ENCODE measurements around the gene ZP3. TPM values are rescaled to one million over a fixed set of nuclear protein-coding genes. Genes with fewer than 3 reads are reported as not detected.
"Not testable (repeated sequence)": the region's sequence is repeated elsewhere in the genome, so short reads cannot be mapped to it uniquely, and the experiment has no call there.

The ZP3 gene
- total RNA-seq, 8 experiments from 2014 or later: 0.22 to 8.8 (median 1.7) TPM; not detected in 1

DNA sequence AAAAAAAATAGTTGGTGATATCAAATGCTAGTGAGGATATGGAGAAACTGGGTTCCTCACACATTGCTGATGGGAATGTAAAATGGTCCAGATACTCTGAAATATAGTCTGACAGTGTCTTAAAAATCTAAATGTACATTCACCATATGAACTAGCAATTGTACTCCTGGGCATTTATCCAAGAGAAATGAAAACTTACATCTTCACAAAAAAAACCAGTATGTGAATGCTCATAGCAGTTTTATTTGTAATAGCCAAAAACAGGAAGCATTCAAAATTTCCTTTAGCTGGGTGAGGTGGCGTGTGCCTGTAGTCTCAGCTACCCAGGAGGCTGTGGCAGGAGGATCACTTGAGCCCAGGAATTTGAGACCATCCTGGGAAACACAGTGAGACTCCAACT, 13.1 kb upstream of the ZP3 start:
- no peak overlapping the region for H3K27ac ChIP-seq
- H3K4me1 ChIP-seq (replicated peaks in 1 of 2): peaks cover 0 to 10% of the 10 kb centered on the region in 2 donors
- ATAC-seq (replicated peaks in 6 of 8): no peak
- H3K4me3 ChIP-seq: no peak overlapping the region
- WGBS, 10 experiments: 67 to 100% (median 100%) methylated on average over 1 of the region's 1 CpG; no CpG with 5 or more reads in 5 of the 10 experiments
- in situ Hi-C loops (cut with MboI; ENCODE audit: low pct_unique_long_range_greater_than_20kb in 2 of 9, low sequenced_read_pairs in 9 of 9, unreplicated experiment in 9 of 9): no loop called here

DNA sequence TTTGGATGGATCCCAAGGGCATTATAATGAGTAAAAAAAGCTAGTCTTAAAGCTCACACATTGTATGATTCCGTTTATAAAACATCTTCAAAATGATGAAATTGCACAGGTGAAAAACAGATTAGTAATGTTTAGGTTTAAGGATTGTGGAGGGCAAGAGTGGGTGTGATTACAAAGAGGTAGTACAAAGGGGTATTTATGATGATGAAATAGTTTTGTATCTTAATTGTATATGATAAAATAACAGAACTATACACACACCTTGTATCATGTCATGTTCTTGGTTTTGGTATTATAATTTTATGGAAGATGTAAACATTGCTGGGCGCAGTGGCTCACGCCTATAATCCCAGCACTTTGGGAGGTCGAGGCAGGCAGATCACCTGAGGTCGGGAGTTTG, 12.5 kb upstream of the ZP3 start:
- H3K27ac ChIP-seq: no peak overlapping the region

DNA sequence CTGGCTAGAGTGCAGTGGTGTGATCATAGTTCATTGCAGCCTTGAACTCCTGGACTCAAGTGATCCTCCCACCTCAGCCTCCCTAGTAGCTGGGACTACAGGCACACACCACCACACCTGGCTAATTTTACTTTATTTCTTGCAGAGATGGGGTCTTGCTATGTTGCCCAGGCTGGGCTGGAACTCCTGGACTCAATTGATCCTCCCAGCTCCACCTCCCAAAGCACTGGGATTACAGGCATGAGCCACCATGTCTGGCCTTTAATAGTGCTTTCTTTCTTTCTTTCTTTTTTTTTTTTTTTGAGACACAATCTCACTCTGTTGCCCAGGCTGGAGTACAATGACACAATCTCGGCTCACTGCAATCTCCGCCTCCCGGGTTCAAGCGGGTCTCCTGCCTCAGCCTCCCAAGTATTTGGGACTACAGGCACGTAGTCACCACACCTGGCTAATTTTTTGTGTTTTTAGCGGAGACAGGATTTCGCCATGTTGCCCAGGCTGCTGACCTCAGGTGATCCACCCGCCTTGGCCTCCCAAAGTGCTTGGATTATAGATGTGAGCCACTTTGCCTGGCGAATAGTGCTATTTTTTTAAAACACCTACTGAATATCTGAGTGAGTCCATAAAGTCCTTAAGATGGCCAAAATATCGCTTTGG, 7.0 kb upstream of the ZP3 start:
- H3K4me1 ChIP-seq (replicated peaks in 1 of 2); ATAC-seq (replicated peaks in 6 of 8); H3K27ac ChIP-seq; in situ Hi-C loops (cut with MboI; ENCODE audit: low pct_unique_long_range_greater_than_20kb in 2 of 9, low sequenced_read_pairs in 9 of 9, unreplicated experiment in 9 of 9); H3K4me3 ChIP-seq: not testable (repeated sequence)
- 47 to 100% (median 100%) methylated on average over 1 to 4 of the region's 10 CpGs; no CpG with 5 or more reads in 3 of the 10 experiments for WGBS, 10 experiments

More for the DNA sequence above, 12.5 kb upstream of the ZP3 start:
- in situ Hi-C loops (cut with MboI; ENCODE audit: low pct_unique_long_range_greater_than_20kb in 2 of 9, low sequenced_read_pairs in 9 of 9, unreplicated experiment in 9 of 9): no loop called here
- Histone ChIP-seq H3K4me3 (no peak overlapping the region), H3K4me1 (replicated peaks in 1 of 2) (peaks cover 0 to 10% of the 10 kb centered on the region in 2 donors)
- no peak for ATAC-seq (replicated peaks in 6 of 8)
- WGBS, 10 experiments: 13 to 75% (median 47%) methylated on average over 1 to 3 of the region's 5 CpGs; no CpG with 5 or more reads in 2 of the 10 experiments

DNA sequence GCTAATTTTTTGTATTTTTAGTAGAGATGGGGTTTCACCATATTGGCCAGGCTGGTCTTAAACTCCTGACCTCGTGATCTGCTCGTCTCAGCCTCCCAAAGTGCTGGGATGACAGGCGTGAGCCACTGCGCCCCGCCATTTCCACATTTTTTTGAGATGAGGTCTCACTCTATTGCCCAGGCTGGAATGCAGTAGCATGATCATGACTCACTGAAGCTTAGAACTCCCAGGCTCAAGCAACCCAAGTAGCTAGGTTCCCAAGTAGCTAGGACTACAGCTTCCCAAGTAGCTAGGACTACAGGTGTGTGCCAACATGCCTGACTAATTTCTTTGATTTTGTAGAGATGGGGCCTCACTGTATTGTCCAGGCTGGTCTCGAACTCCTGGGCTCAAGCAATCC, 3.7 kb upstream of the ZP3 start:
- H3K4me3 ChIP-seq; in situ Hi-C loops (cut with MboI; ENCODE audit: low pct_unique_long_range_greater_than_20kb in 2 of 9, low sequenced_read_pairs in 9 of 9, unreplicated experiment in 9 of 9); H3K4me1 ChIP-seq (replicated peaks in 1 of 2); H3K27ac ChIP-seq: not testable (repeated sequence)
- peak in 2 of 8 experiments; percentile 38 to 94 for ATAC-seq (replicated peaks in 6 of 8)
- WGBS, 10 experiments: 0 to 80% (median 61%) methylated on average over 1 to 3 of the region's 6 CpGs; no CpG with 5 or more reads in 4 of the 10 experiments

DNA sequence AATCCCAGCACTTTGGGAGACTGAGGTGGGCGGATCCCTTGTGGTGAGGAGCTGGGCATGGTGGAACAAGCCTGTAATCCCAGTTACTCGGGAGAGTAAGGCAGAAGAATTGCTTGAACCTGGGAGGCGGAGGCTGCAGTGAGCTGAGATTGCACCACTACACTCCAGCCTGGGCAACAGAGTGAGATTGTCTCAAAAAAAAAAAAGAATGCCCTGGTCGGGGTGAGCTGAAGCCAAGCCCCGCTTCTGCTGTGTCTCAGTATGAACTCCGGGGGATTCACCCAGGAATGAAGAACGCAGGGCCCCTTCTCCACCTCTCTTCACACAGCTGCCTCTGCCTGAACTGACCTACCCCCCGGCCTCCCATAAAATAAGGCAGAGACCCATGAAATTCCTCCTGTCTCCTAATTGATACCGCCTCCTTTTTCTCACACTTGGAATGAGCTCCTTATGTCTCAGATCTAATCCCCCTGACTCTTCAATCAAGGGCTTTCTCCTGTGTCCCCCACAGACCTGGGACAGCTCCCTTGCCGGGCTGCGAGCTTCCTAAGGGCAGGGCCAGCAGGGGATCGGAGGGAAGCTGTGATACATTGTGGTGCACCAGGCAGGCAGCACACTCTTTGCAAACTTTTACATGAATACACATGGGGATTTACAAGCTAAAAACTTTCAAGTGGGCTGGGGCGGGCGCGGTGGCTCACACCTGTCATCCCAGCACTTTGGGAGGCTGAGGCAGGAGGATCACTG, 911 bp upstream of the ZP3 start:
- Histone ChIP-seq H3K27ac (no peak overlapping the region), H3K4me3 (no peak overlapping the region), H3K4me1 (replicated peaks in 1 of 2) (no peaks in the 10 kb centered on the region)
- peak in 3 of 8 experiments; percentile 7 to 31 (median 23) for ATAC-seq (replicated peaks in 6 of 8)
- in situ Hi-C loops (cut with MboI; ENCODE audit: low pct_unique_long_range_greater_than_20kb in 2 of 9, low sequenced_read_pairs in 9 of 9, unreplicated experiment in 9 of 9): no loop called here
- WGBS, 10 experiments: 28 to 100% (median 51%) methylated on average over 1 to 9 of the region's 15 CpGs; no CpG with 5 or more reads in 1 of the 10 experiments

DNA sequence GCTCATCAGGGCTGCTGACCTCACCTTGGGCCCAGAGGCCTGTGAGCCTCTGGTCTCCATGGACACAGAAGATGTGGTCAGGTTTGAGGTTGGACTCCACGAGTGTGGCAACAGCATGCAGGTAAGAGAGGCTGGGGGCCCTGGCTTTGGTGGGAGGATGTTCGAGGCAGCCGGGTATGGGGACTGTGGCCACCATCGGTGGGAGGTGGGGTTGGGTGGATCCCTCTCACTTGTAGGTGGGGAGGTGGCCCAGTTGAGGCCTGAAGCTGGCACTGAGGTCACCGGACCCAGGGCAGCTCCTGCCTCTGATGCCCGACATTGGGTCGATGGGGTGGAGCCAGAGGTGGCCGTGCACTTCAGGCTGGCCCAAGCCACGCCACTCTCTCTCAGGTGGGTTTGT, 406 bp downstream of the ZP3 start:
- in situ Hi-C loops (cut with MboI; ENCODE audit: low pct_unique_long_range_greater_than_20kb in 2 of 9, low sequenced_read_pairs in 9 of 9, unreplicated experiment in 9 of 9): no loop called here
- H3K4me1 ChIP-seq (replicated peaks in 1 of 2): no peaks in the 10 kb centered on the region
- H3K4me3 ChIP-seq: no peak overlapping the region
- H3K27ac ChIP-seq: no peak overlapping the region
- no peak for ATAC-seq (replicated peaks in 6 of 8)
- whole genome bisulfite sequencing, 10 experiments: 60 to 86% (median 60%) methylated on average over 1 to 4 of the region's 9 CpGs; no CpG with 5 or more reads in 7 of the 10 experiments

DNA sequence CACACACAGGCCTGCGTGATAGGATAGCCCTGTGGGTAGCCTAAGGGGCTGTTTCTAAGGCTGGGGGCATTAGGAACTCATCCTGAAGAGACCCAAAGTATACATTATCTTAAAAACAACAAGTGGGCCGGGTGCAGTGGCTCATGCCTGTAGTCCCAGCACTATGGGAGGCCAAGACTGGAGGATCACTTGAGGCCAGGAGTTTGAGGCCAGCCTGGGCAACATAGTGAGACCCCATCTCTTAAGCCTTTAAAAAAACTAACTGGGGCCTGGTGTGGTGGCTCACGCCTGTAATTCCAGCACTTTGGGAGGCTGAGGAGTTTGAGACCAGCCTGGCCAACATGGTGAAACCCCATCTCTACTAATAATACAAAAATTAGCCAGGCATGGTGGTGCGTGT, 808 bp downstream of the ZP3 start:
- WGBS, 10 experiments: 71 to 100% (median 91%) methylated on average over 1 to 4 of the region's 4 CpGs; no CpG with 5 or more reads in 6 of the 10 experiments
- H3K4me3 ChIP-seq; H3K4me1 ChIP-seq (replicated peaks in 1 of 2); ATAC-seq (replicated peaks in 6 of 8); in situ Hi-C loops (cut with MboI; ENCODE audit: low pct_unique_long_range_greater_than_20kb in 2 of 9, low sequenced_read_pairs in 9 of 9, unreplicated experiment in 9 of 9); H3K27ac ChIP-seq: not testable (repeated sequence)

DNA sequence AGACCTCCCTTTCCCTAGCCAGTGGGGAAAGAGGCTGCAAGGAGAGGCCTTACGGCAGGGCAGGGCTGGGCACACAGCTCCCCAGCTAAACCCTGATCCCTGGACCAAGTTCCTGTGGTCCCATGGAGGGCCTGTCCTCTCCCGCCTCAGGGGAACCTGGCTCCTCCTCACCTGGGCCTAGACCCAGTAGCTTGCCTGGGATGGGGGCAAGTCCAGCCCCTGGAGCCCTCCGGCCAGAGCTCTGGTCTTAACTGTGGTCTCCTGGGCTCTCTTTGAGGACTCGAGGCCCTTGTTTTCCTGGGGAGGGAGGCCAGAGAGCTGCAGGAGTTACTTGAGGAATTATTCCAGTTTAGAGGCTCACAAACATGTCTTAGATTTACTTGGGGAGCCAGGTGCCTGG, 1.5 kb downstream of the ZP3 start:
- in situ Hi-C loops (cut with MboI; ENCODE audit: low pct_unique_long_range_greater_than_20kb in 2 of 9, low sequenced_read_pairs in 9 of 9, unreplicated experiment in 9 of 9): no loop called here
- ATAC-seq (replicated peaks in 6 of 8): no peak
- no peak overlapping the region for H3K27ac ChIP-seq
- WGBS, 10 experiments: 0 to 100% (median 74%) methylated on average over 1 to 4 of the region's 4 CpGs; no CpG with 5 or more reads in 5 of the 10 experiments
- no peak overlapping the region for H3K4me3 ChIP-seq
- H3K4me1 ChIP-seq (replicated peaks in 1 of 2): no peaks in the 10 kb centered on the region

DNA sequence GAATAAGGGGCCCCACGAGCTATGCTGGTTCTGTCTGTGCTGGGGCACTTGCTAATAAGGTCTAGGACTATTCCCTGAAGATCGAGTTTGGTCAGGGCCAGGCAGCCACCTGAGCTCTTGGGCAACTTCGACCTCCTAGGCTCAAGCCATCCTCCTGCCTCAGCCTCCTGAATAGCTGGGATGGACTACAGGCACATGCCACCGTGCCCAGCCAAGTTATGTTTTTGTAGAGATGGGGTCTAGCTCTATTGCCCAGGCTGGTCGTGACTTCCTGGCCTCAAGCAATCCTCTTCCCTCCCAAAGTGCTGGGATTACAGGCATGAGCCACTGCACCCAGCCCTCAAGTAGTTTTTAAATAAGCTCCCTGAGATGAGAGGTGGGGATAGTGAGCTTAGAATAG, 2.9 kb downstream of the ZP3 start:
- ATAC-seq (replicated peaks in 6 of 8): no peak
- no peaks in the 10 kb centered on the region for H3K4me1 ChIP-seq (replicated peaks in 1 of 2)
- in situ Hi-C loops (cut with MboI; ENCODE audit: low pct_unique_long_range_greater_than_20kb in 2 of 9, low sequenced_read_pairs in 9 of 9, unreplicated experiment in 9 of 9): no loop called here
- WGBS, 10 experiments: 28 to 83% (median 70%) methylated on average over 1 to 4 of the region's 5 CpGs; no CpG with 5 or more reads in 3 of the 10 experiments
- no peak overlapping the region for H3K4me3 ChIP-seq
- no peak overlapping the region for H3K27ac ChIP-seq

DNA sequence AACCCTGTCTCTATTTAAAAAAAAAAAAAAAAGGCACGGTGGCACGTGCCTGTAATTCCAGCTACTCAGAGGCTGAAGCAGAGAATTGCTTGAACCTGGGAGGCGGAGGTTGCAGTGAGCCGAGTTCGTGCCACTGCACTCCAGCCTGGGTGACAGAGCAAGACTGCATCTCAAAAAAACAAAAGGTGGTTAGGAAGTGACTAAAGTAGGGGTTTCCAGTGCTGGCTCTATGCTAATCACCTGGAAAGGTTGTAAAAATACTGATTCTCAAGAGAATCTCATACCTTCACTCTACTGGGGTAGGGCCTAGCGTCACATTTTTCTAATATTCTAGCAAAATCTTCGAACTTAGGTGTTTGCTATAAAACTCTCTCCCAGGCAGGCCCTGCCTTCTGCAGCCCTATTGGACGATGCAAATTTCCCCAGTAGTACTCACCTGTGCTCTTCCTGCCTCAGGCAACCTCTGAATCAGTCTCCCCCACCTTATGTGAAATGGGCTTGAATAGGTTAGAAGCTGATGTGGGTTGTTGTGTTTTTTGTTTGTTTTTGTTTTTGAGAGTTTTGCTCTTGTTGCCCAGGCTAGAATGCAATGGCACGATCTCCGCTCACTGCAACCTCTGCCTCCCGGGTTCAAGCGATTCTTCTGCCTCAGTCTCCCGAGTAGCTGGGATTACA, 3.5 kb downstream of the ZP3 start:
- H3K4me1 ChIP-seq (replicated peaks in 1 of 2): no peaks in the 10 kb centered on the region
- ATAC-seq (replicated peaks in 6 of 8): no peak
- in situ Hi-C loops (cut with MboI; ENCODE audit: low pct_unique_long_range_greater_than_20kb in 2 of 9, low sequenced_read_pairs in 9 of 9, unreplicated experiment in 9 of 9): no loop called here

DNA sequence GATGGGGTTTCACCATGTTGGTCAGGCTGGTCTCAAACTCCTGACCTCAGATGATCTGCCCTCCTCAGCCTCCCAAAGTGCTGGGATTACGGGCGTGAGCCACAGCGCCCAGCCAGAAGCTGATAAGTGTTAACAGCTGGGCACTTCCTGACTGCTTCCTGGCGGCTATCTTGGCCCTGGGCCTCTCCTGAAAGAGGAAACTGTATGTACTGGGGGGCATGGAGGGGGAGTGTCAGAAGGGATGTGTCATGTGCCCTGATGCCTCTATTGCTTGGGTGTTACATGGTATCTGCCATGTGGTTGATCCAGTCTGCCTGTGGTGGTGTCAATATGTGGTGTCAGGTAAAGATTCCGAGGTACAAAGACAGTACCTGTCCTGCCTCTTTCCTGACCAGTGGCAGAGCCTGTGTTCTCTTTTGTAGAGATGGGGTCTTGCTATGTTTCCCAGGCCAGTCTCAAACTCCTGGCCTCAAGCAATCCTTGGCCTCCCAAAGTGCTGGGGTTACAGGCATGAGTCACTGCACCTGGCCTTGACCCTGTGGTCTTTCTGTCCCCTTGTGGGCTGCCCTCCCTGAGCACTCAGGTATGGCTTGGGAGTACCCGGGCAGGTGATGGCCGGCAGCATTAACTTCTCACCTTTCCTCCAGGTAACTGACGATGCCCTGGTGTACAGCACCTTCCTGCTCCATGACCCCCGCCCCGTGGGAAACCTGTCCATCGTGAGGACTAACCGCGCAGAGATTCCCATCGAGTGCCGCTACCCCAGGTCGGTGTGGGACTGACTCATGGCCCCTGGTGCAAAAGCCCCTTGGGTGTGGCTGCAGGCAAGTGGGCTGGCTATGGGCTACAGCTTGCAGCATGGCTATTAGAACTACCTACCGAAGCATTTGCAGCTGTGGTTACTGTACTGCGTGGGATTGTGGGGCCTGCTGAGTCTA, 4.4 kb downstream of the ZP3 start:
- 0 to 100% (median 72%) methylated on average over 1 to 8 of the region's 18 CpGs; no CpG with 5 or more reads in 2 of the 10 experiments for WGBS, 10 experiments
- Histone ChIP-seq H3K4me3 (no peak overlapping the region), H3K27ac (no peak overlapping the region), H3K4me1 (replicated peaks in 1 of 2) (no peaks in the 10 kb centered on the region)
- ATAC-seq (replicated peaks in 6 of 8): no peak
- in situ Hi-C loops (cut with MboI; ENCODE audit: low pct_unique_long_range_greater_than_20kb in 2 of 9, low sequenced_read_pairs in 9 of 9, unreplicated experiment in 9 of 9): no loop called here

More for the DNA sequence above, 3.5 kb downstream of the ZP3 start:
- Histone ChIP-seq H3K27ac (no peak overlapping the region), H3K4me3 (no peak overlapping the region)
- 0 to 100% (median 81%) methylated on average over 1 to 8 of the region's 13 CpGs; no CpG with 5 or more reads in 2 of the 10 experiments for WGBS, 10 experiments

DNA sequence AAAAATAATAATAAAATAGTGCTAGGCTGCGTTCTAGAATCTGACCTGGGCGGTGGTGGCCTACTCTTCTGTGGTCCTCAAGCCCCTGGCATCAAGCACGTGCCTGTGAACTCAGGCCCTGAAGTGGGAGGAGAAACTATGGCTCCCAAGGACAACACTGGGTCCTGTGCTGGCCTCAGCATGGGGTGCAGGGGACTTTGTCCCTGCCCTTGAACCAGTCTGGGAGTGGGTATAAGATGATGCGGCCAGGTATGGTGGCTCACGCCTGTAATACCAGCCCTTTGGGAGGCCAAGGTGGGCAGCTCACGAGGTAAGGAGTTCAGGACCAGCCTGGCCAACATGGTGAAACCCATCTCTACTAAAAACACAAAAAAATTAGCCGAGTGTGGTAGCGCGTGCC, 5.5 kb downstream of the ZP3 start:
- Histone ChIP-seq H3K4me1 (replicated peaks in 1 of 2) (no peaks in the 10 kb centered on the region), H3K27ac (no peak overlapping the region), H3K4me3 (no peak overlapping the region)
- in situ Hi-C loops (cut with MboI; ENCODE audit: low pct_unique_long_range_greater_than_20kb in 2 of 9, low sequenced_read_pairs in 9 of 9, unreplicated experiment in 9 of 9): no loop called here
- 29 to 100% (median 80%) methylated on average over 1 to 4 of the region's 9 CpGs; no CpG with 5 or more reads in 4 of the 10 experiments for WGBS, 10 experiments
- ATAC-seq (replicated peaks in 6 of 8): no peak

Data from motor neuron (in vitro differentiated cells).